B cell (primary cell): Measurements from ENCODE around the gene ARMC9.

Source experiments
- EZH2 ChIP-seq: IDR thresholded peaks from 2 replicates; pipeline ENCODE4 v1.6.1; 2012; ENCODE audit warnings: borderline replicate concordance, low read depth, mild to moderate bottlenecking, moderate library complexity, low read length; ENCODE audit not compliant: insufficient read depth, poor library complexity, severe bottlenecking
- TF ChIP-seq, protein P1 (sequence below): fragments of 200-600 bp; IDR thresholded peaks from one replicate; pipeline ENCODE4 v1.8.0; 2022; ENCODE audit warnings: antibody characterized with exemption, mild to moderate bottlenecking

DNA sequence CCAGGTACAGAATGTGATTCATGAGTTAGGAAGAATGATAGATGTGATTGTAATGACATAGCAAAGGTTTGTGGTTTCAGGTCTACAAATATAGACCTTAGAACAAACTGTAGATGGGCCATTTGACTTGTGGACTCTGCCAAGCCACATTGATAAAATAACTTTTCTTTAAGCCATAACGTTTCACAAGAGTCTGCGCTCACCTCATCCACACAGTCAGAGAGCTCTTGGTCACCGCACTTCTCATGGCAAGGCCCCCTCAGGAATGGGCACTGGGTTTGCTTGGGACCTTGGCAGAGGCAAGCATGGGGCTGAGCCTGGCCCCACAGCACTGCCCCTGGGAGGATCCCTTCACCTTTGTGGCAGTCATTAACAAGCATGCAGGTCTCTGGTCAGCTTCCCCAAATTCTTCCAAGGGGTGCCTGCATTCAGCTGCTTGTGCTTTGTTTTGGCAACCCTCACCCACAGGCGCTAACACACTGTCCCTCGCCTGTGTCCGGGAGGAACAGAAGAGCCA, 14.0 kb downstream of the ARMC9 start:
- TF ChIP-seq, protein P1, sequence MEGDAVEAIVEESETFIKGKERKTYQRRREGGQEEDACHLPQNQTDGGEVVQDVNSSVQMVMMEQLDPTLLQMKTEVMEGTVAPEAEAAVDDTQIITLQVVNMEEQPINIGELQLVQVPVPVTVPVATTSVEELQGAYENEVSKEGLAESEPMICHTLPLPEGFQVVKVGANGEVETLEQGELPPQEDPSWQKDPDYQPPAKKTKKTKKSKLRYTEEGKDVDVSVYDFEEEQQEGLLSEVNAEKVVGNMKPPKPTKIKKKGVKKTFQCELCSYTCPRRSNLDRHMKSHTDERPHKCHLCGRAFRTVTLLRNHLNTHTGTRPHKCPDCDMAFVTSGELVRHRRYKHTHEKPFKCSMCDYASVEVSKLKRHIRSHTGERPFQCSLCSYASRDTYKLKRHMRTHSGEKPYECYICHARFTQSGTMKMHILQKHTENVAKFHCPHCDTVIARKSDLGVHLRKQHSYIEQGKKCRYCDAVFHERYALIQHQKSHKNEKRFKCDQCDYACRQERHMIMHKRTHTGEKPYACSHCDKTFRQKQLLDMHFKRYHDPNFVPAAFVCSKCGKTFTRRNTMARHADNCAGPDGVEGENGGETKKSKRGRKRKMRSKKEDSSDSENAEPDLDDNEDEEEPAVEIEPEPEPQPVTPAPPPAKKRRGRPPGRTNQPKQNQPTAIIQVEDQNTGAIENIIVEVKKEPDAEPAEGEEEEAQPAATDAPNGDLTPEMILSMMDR = no peak
- no peak for TF ChIP-seq EZH2
